Body of pancreas (tissue), 4 donors: ENCODE data around the gene SLC38A10.

Experiments used
- POLR2A ChIP-seq, 3 donors: fragments of 450-650 bp; IDR thresholded peaks; one replicate each; pipeline ENCODE4 v1.6.1; 2016; ENCODE audit warnings: antibody characterized with exemption in 3 of 3, mild to moderate bottlenecking in 2 of 3
- TF ChIP-seq, protein P1 (sequence below), 7 experiments: fragments of 450-650 bp in 4 of 7; fragments of 200-600 bp in 3 of 7; sonication (generic) in 3 of 7; IDR thresholded peaks; one replicate each; pipeline ENCODE4 v1.5.1; 2016 to 2019; ENCODE audit warnings: antibody characterized with exemption in 7 of 7

DNA sequence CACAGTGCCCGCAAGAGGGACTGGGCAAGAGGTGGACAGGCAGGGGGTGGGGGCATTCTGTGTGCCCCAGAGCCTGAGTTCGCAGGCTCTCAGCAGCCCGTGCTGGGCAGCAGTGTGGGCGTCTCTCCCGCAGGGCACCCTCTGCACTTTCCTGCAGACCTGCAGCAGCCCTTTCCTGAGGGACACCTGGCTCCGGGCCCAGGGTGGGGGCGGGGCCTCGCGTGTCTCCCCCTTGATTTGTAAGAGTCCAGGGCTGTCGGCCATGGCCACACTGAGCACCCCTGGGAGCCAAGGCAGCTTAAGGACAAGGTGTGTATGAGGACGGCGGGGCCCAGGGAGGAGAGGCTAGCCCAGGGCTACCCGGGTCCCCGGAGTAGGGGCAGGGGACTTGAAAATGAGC lies 33.4 kb upstream of the SLC38A10 start:
- TF ChIP-seq, protein P1, sequence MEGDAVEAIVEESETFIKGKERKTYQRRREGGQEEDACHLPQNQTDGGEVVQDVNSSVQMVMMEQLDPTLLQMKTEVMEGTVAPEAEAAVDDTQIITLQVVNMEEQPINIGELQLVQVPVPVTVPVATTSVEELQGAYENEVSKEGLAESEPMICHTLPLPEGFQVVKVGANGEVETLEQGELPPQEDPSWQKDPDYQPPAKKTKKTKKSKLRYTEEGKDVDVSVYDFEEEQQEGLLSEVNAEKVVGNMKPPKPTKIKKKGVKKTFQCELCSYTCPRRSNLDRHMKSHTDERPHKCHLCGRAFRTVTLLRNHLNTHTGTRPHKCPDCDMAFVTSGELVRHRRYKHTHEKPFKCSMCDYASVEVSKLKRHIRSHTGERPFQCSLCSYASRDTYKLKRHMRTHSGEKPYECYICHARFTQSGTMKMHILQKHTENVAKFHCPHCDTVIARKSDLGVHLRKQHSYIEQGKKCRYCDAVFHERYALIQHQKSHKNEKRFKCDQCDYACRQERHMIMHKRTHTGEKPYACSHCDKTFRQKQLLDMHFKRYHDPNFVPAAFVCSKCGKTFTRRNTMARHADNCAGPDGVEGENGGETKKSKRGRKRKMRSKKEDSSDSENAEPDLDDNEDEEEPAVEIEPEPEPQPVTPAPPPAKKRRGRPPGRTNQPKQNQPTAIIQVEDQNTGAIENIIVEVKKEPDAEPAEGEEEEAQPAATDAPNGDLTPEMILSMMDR (IDR thresholded peaks at IDR 0.05): no peak
- no peak for TF ChIP-seq POLR2A (IDR thresholded peaks at IDR 0.05)
